ENCODE measurements around the gene SRGAP3. TPM values are rescaled to one million over a fixed set of nuclear protein-coding genes. Genes with fewer than 3 reads are reported as not detected.

The SRGAP3 gene
- total RNA-seq, 1 donor from 2014 or later: 0.99 TPM

- H3K4me3 Mint-ChIP-seq (ENCODE audit: unreplicated experiment): no peak overlapping the region
- H3K4me1 Mint-ChIP-seq (ENCODE audit: low read depth): peaks cover 6% of the 10 kb centered on the region
- H3K27me3 Mint-ChIP-seq (ENCODE audit: low read depth): no peaks in the 10 kb centered on the region
- H3K9me3 Mint-ChIP-seq (ENCODE audit: low read depth): peaks cover 7% of the 10 kb centered on the region
- no peaks in the 10 kb centered on the region for H3K36me3 Mint-ChIP-seq (ENCODE audit: low read depth)
- no peak for TF ChIP-seq CTCF (IDR thresholded peaks at IDR 0.05)
- no peak overlapping the region for H3K27ac Mint-ChIP-seq (ENCODE audit: unreplicated experiment)
- no peak for DNase-seq (ENCODE audit: low spot score)
Measured at GRCh38 chr3:9079676-9080075, 169.8 kb downstream of the SRGAP3 start.

- no peak overlapping the region for H3K27ac Mint-ChIP-seq (ENCODE audit: unreplicated experiment)
- no peak overlapping the region for H3K4me3 Mint-ChIP-seq (ENCODE audit: unreplicated experiment)
- peaks cover 7% of the 10 kb centered on the region for H3K9me3 Mint-ChIP-seq (ENCODE audit: low read depth)
- DNase-seq (ENCODE audit: low spot score): no peak
- no peaks in the 10 kb centered on the region for H3K36me3 Mint-ChIP-seq (ENCODE audit: low read depth)
- H3K4me1 Mint-ChIP-seq (ENCODE audit: low read depth): peaks cover 16% of the 10 kb centered on the region
- TF ChIP-seq CTCF (IDR thresholded peaks at IDR 0.05): peak; percentile 48
- no peaks in the 10 kb centered on the region for H3K27me3 Mint-ChIP-seq (ENCODE audit: low read depth)
Measured at GRCh38 chr3:9078561-9079240, 170.7 kb downstream of the SRGAP3 start.

- Mint-ChIP-seq H3K27ac (ENCODE audit: unreplicated experiment) (no peak overlapping the region), H3K36me3 (ENCODE audit: low read depth) (no peaks in the 10 kb centered on the region), H3K27me3 (ENCODE audit: low read depth) (no peaks in the 10 kb centered on the region), H3K9me3 (ENCODE audit: low read depth) (peaks cover 1% of the 10 kb centered on the region), H3K4me3 (ENCODE audit: unreplicated experiment) (no peak overlapping the region), H3K4me1 (ENCODE audit: low read depth) (peaks cover 20% of the 10 kb centered on the region)
- TF ChIP-seq CTCF (IDR thresholded peaks at IDR 0.05): no peak
- DNase-seq (ENCODE audit: low spot score): no peak
Measured at GRCh38 chr3:9077029-9077428, 172.4 kb downstream of the SRGAP3 start.

GRCh38 chr3:9075762-9076161 lies 173.7 kb downstream of the SRGAP3 start:
- TF ChIP-seq CTCF (IDR thresholded peaks at IDR 0.05): no peak
- no peaks in the 10 kb centered on the region for H3K27me3 Mint-ChIP-seq (ENCODE audit: low read depth)
- H3K9me3 Mint-ChIP-seq (ENCODE audit: low read depth): no peaks in the 10 kb centered on the region
- no peak overlapping the region for H3K4me3 Mint-ChIP-seq (ENCODE audit: unreplicated experiment)
- H3K4me1 Mint-ChIP-seq (ENCODE audit: low read depth): peaks cover 20% of the 10 kb centered on the region
- no peak overlapping the region for H3K27ac Mint-ChIP-seq (ENCODE audit: unreplicated experiment)
- no peaks in the 10 kb centered on the region for H3K36me3 Mint-ChIP-seq (ENCODE audit: low read depth)
- no peak for DNase-seq (ENCODE audit: low spot score)

- no peak for TF ChIP-seq CTCF (IDR thresholded peaks at IDR 0.05)
- Mint-ChIP-seq H3K27me3 (ENCODE audit: low read depth) (no peaks in the 10 kb centered on the region), H3K9me3 (ENCODE audit: low read depth) (no peaks in the 10 kb centered on the region), H3K4me3 (ENCODE audit: unreplicated experiment) (no peak overlapping the region), H3K36me3 (ENCODE audit: low read depth) (no peaks in the 10 kb centered on the region), H3K4me1 (ENCODE audit: low read depth) (peaks cover 14% of the 10 kb centered on the region), H3K27ac (ENCODE audit: unreplicated experiment) (peak overlapping the region; percentile 94)
- DNase-seq (ENCODE audit: low spot score): no peak
Measured at GRCh38 chr3:9074079-9074478, 175.4 kb downstream of the SRGAP3 start.
